GM12878 (cell line): ENCODE measurements around the gene FAAP100. TPM values are rescaled to one million over a fixed set of nuclear protein-coding genes. Genes with fewer than 3 reads are reported as not detected.

Source experiments
- ATAC-seq: fragments of 200-7000 bp; cut with Tn5 transposase; 3 replicates; pipeline ENCODE4 v1.9.1; 2020; ENCODE audit warnings: mild to moderate bottlenecking, moderate library complexity
- BruUV-seq: library from RNA; stranded (reverse); fragments of 400-500 nt; replicated peaks from 2 replicates; lab custom pipeline; 2021; lab: Mats Ljungman, UMichigan
- CTCF ChIA-PET: fragments of 300-600 bp; sonication (Branson Sonifier 250); formaldehyde crosslinking; extraction: SDS; loops from one replicate; lab custom pipeline; 2021; ENCODE audit warnings: inconsistent platforms; lab: Yijun Ruan, JAX
- POLR2A ChIA-PET: fragments of 350-600 bp; formaldehyde crosslinking; extraction: SDS; loops from one replicate; lab custom pipeline; 2021; ENCODE audit warnings: inconsistent platforms; lab: Charles Lee
- RAD21 ChIA-PET: fragments of 300-600 bp; sonication (Branson Sonifier 250); formaldehyde crosslinking; loops from one replicate; lab custom pipeline; 2023; ENCODE audit warnings: antibody characterized with exemption; ENCODE audit not compliant: unreplicated experiment; lab: Charles Lee
- SMC1A ChIA-PET: fragments of 300-600 bp; sonication (Branson Sonifier 250); formaldehyde crosslinking; loops from one replicate; lab custom pipeline; 2023; ENCODE audit not compliant: unreplicated experiment, uncharacterized antibody; lab: Charles Lee
- DNase-seq: peaks from one replicate; pipeline ENCODE4 v3.0.0-alpha.2; 2011; ENCODE audit warnings: low read depth, low spot score
- FAIRE-seq: peaks from 3 replicates; lab custom pipeline; 2011; peaks lifted over from hg19 to GRCh38; lab: Jason Lieb, UNC
- H2AFZ ChIP-seq: 2 replicates; pipeline ENCODE4 v1.6.0; 2011; ENCODE audit warnings: low read depth, low read length, control low read depth; ENCODE audit not compliant: control insufficient read depth
- H3K27ac ChIP-seq: 2 replicates; pipeline ENCODE4 v1.5.1; 2011; ENCODE audit warnings: control low read depth; ENCODE audit not compliant: control insufficient read depth, insufficient read depth
- H3K27me3 ChIP-seq, 2 experiments: replicated peaks in 1 of 2; 2 replicates each; pipeline versions ENCODE4 v1.6.0 to v1.6.1; 2011; ENCODE audit warnings: low read length in 1 of 2; ENCODE audit not compliant: control insufficient read depth in 2 of 2, insufficient read depth in 2 of 2
- H3K36me3 ChIP-seq, 2 experiments: 2 replicates each; pipeline ENCODE4 v1.5.1; 2011; ENCODE audit warnings: low read length in 1 of 2; ENCODE audit not compliant: control insufficient read depth in 2 of 2, insufficient read depth in 2 of 2
- H3K4me1 ChIP-seq: 2 replicates; pipeline ENCODE4 v1.6.1; 2011; ENCODE audit warnings: mild to moderate bottlenecking, low read length, moderate library complexity, mixed read lengths; ENCODE audit not compliant: control insufficient read depth, insufficient read depth
- H3K4me2 ChIP-seq: 2 replicates; pipeline ENCODE4 v1.6.0; 2011; ENCODE audit warnings: control low read depth; ENCODE audit not compliant: control insufficient read depth, insufficient read depth
- H3K4me3 ChIP-seq: fragments of 200-600 bp; sonication (generic); 2 replicates; pipeline ENCODE4 v1.5.1; 2016
- H3K79me2 ChIP-seq: 2 replicates; pipeline ENCODE4 v1.6.0; 2011; ENCODE audit warnings: low read length; ENCODE audit not compliant: control insufficient read depth, insufficient read depth
- H3K9ac ChIP-seq: 2 replicates; pipeline ENCODE4 v1.8.0; 2011; ENCODE audit warnings: low read length, control low read depth, mixed read lengths; ENCODE audit not compliant: control insufficient read depth, insufficient read depth
- H3K9me3 ChIP-seq: replicated peaks from 3 replicates; pipeline ENCODE4 v1.5.1; 2011; ENCODE audit warnings: mild to moderate bottlenecking, low read length; ENCODE audit not compliant: control insufficient read depth, insufficient read depth
- H4K20me1 ChIP-seq: 2 replicates; pipeline ENCODE4 v1.6.0; 2011; ENCODE audit not compliant: control insufficient read depth, insufficient read depth
- ATF7 ChIP-seq: fragments of 450-650 bp; IDR thresholded peaks from 2 replicates; pipeline ENCODE4 v1.6.1; 2016; ENCODE audit warnings: low read depth, mild to moderate bottlenecking
- E2F8 ChIP-seq: fragments of 450-650 bp; IDR thresholded peaks from 2 replicates; pipeline ENCODE4 v1.6.1; 2018; ENCODE audit warnings: mild to moderate bottlenecking, low read depth, moderate library complexity; ENCODE audit not compliant: partially characterized antibody
- GATAD2B ChIP-seq: fragments of 450-650 bp; conservative IDR thresholded peaks from 2 replicates; pipeline ENCODE4 v1.6.1; 2017; ENCODE audit warnings: low read depth, mild to moderate bottlenecking, moderate library complexity
- JUND ChIP-seq: IDR thresholded peaks from 2 replicates; pipeline ENCODE4 v1.6.1; 2012; ENCODE audit warnings: low read depth, mild to moderate bottlenecking, low read length, improper control_type of control experiment, moderate library complexity
- RAD51 ChIP-seq: fragments of 450-650 bp; IDR thresholded peaks from 2 replicates; pipeline ENCODE4 v1.6.1; 2016; ENCODE audit warnings: moderate library complexity, mild to moderate bottlenecking, inconsistent platforms
- RELA ChIP-seq: fragments of 450-650 bp; IDR thresholded peaks from 2 replicates; pipeline ENCODE4 v1.8.0; 2014; ENCODE audit warnings: borderline replicate concordance; ENCODE audit not compliant: partially characterized antibody
- SIN3A ChIP-seq: IDR thresholded peaks from 2 replicates; pipeline ENCODE4 v1.6.1; 2012; ENCODE audit warnings: low read depth, low read length, improper control_type of control experiment
- SMAD1 ChIP-seq: fragments of 450-650 bp; IDR thresholded peaks from 2 replicates; pipeline ENCODE4 v1.6.1; 2018; ENCODE audit warnings: mild to moderate bottlenecking, low read depth; ENCODE audit not compliant: partially characterized antibody
- STAT3 ChIP-seq: IDR thresholded peaks from 2 replicates; pipeline ENCODE4 v1.6.1; 2011; ENCODE audit warnings: low read depth, low read length, improper control_type of control experiment
- TCF7 ChIP-seq: IDR thresholded peaks from 2 replicates; pipeline ENCODE4 v1.6.1; 2014; ENCODE audit warnings: antibody characterized with exemption, borderline replicate concordance
- ZNF687 ChIP-seq: fragments of 450-650 bp; IDR thresholded peaks from 2 replicates; pipeline ENCODE4 v1.6.1; 2017; ENCODE audit warnings: mild to moderate bottlenecking, moderate library complexity
- WGBS: methylation state at CpG from one replicate; pipeline ENCODE4 v1.1.6; 2016; ENCODE audit warnings: low lambda C conversion rate; ENCODE audit not compliant: insufficient replicate concordance, insufficient coverage; ENCODE audit errors: missing lambda C conversion rate; 5-methylcytosine and 5-hydroxymethylcytosine counted together
- in situ Hi-C: fragments of 300-500 bp; cut with MboI; formaldehyde crosslinking; loops from 9 replicates; pipeline ENCODE4 v1.14.3; 2018; ENCODE audit warnings: mixed read lengths
- intact Hi-C: fragments of 100-400 bp; cut with micrococcal nuclease; formaldehyde crosslinking; loops from one replicate; pipeline ENCODE4 v1.14.2; 2022; ENCODE audit not compliant: unreplicated experiment
- polyA plus RNA-seq, 11 experiments: library from polyadenylated mRNA; depleted of rRNA in 4 of 11; unstranded in 6 of 11; stranded (reverse) in 5 of 11; fragments of >200 nt; fragmentation: Nextera tagmentation in 4 of 11; fragmentation: Illumina TruSeq in 1 of 11; extraction: Ambion mirVana in 4 of 11; extraction: Trizol in 1 of 11; gene quantifications; 1 replicate in 1 of 11; 2 replicates in 10 of 11; pipeline versions ENCODE4 v1.2.1 to v1.2.3, GENCODE V29; 2011 to 2016; ENCODE audit warnings: inconsistent platforms in 2 of 11, missing spikeins in 2 of 11, low read depth in 1 of 11
- total RNA-seq, 4 experiments: library from RNA; depleted of rRNA in 3 of 4; stranded (reverse); fragments of >200 nt in 3 of 4; fragmentation: Illumina TruSeq in 1 of 4; extraction: Trizol in 1 of 4; gene quantifications; 2 replicates each; pipeline versions ENCODE4 v1.2.1 to v1.2.3, GENCODE V29; 2013 to 2021

Gene FAAP100
- total and polyA plus RNA-seq, 10 of the 15 experiments (the other 5 are each of a cell fraction or from before 2014, with no cell fraction given): 0.11 to 46.2 (median 17.1) TPM

- no peak for ATAC-seq
- H3K27me3 ChIP-seq: no peaks in the 10 kb centered on the region
- no peaks in the 10 kb centered on the region for H3K79me2 ChIP-seq
- no peaks in the 10 kb centered on the region for H3K4me1 ChIP-seq
- H2AFZ ChIP-seq: no peak overlapping the region
- intact Hi-C loops (no loop called here), in situ Hi-C loops (no loop called here)
- H3K4me2 ChIP-seq: no peak overlapping the region
- ChIA-PET RAD21 (no interaction called here), SMC1A (interaction anchor here (0.8 to 1.1 kb wide), 2 partner anchors 19 to 22 kb away, joined by 3 read pairs; no protein-coding TSS in a partner anchor), POLR2A (no interaction called here), CTCF (interaction anchor here (1.6 kb wide), 1 partner anchor 29 kb away, joined by 4 read pairs; no protein-coding TSS in a partner anchor)
- DNase-seq: no peak
- H3K36me3 ChIP-seq: peaks cover 10 to 24% of the 10 kb centered on the region in 2 experiments
- WGBS: 97% methylated on average over 6 of the region's 6 CpGs
- no TSS peak for BruUV-seq
- no peak for TF ChIP-seq RAD51
- TF ChIP-seq SIN3A: no peak
- TF ChIP-seq TCF7: no peak
- no peak for TF ChIP-seq ATF7
- no peak for TF ChIP-seq E2F8
- TF ChIP-seq SMAD1: no peak
- no peak for TF ChIP-seq STAT3
- no peak for TF ChIP-seq GATAD2B
- no peak for TF ChIP-seq JUND
- TF ChIP-seq RELA: no peak
- TF ChIP-seq ZNF687: no peak
- no peaks in the 10 kb centered on the region for H3K9me3 ChIP-seq
- H3K4me3 ChIP-seq: no peak overlapping the region
- H3K27ac ChIP-seq: no peak overlapping the region
- H4K20me1 ChIP-seq: no peaks in the 10 kb centered on the region
- FAIRE-seq: no peak
- H3K9ac ChIP-seq: no peak overlapping the region
Measured at GRCh38 chr17:81578561-81579225, 26.5 kb upstream of the FAAP100 start.
